Stomach smooth muscle (tissue), 2 donors: Measurements from ENCODE around the gene ADAM23.

Experiments used
- H3K27ac ChIP-seq: one replicate; pipeline ENCODE4 v1.7.0; 2013; ENCODE audit warnings: mild to moderate bottlenecking, low read length, inconsistent platforms
- H3K27me3 ChIP-seq, 2 donors: one replicate each; pipeline ENCODE4 v1.7.0; 2013; ENCODE audit warnings: low read length in 2 of 2; ENCODE audit not compliant: insufficient read depth in 2 of 2, control insufficient read depth in 1 of 2
- H3K36me3 ChIP-seq, 2 donors: one replicate each; pipeline ENCODE4 v1.7.0; 2013; ENCODE audit warnings: low read length in 2 of 2; ENCODE audit not compliant: control insufficient read depth in 2 of 2, insufficient read depth in 2 of 2
- H3K4me1 ChIP-seq: one replicate; pipeline ENCODE4 v1.7.0; 2013; ENCODE audit warnings: low read length; ENCODE audit not compliant: control insufficient read depth, insufficient read depth
- H3K4me3 ChIP-seq, 2 donors: one replicate each; pipeline ENCODE4 v1.7.0; 2013; ENCODE audit warnings: low read length in 2 of 2
- H3K9ac ChIP-seq, 2 donors: one replicate each; pipeline ENCODE4 v1.7.0; 2013; ENCODE audit warnings: low read length in 2 of 2, mild to moderate bottlenecking in 1 of 2
- H3K9me3 ChIP-seq, 2 donors: one replicate each; pipeline ENCODE4 v1.7.0; 2013; ENCODE audit warnings: low read length in 2 of 2; ENCODE audit not compliant: control insufficient read depth in 2 of 2
- donor health status: healthy.
- donor health status: Pancreatic carcinoma.

Gene ADAM23

GRCh38 chr2:206561962-206562361 is 118.6 kb downstream of the ADAM23 start:
- Histone ChIP-seq H3K27me3 (no peaks in the 10 kb centered on the region), H3K4me1 (no peaks in the 10 kb centered on the region), H3K9me3 (no peaks in the 10 kb centered on the region), H3K27ac (no peak overlapping the region), H3K36me3 (no peaks in the 10 kb centered on the region), H3K4me3 (no peak overlapping the region), H3K9ac (no peak overlapping the region)

- H3K4me1 ChIP-seq = no peaks in the 10 kb centered on the region
These were observed 119.0 kb downstream of the ADAM23 start for GRCh38 chr2:206562375-206562774.

GRCh38 chr2:206563374-206563773 is 120.0 kb downstream of the ADAM23 start:
- Histone ChIP-seq H3K36me3 (no peaks in the 10 kb centered on the region), H3K27me3 (no peaks in the 10 kb centered on the region), H3K4me1 (no peaks in the 10 kb centered on the region), H3K4me3 (no peak overlapping the region), H3K9me3 (no peaks in the 10 kb centered on the region), H3K27ac (no peak overlapping the region), H3K9ac (no peak overlapping the region)

More at GRCh38 chr2:206562375-206562774, 119.0 kb downstream of the ADAM23 start:
- Histone ChIP-seq H3K9ac (no peak overlapping the region), H3K4me3 (no peak overlapping the region), H3K9me3 (no peaks in the 10 kb centered on the region), H3K27me3 (no peaks in the 10 kb centered on the region), H3K27ac (no peak overlapping the region), H3K36me3 (no peaks in the 10 kb centered on the region)

- Histone ChIP-seq H3K9me3 (no peaks in the 10 kb centered on the region), H3K9ac (no peak overlapping the region), H3K27ac (no peak overlapping the region), H3K4me1 (no peaks in the 10 kb centered on the region), H3K27me3 (no peaks in the 10 kb centered on the region), H3K36me3 (no peaks in the 10 kb centered on the region), H3K4me3 (no peak overlapping the region)
These were observed 122.3 kb downstream of the ADAM23 start for GRCh38 chr2:206565666-206566065.

- Histone ChIP-seq H3K9ac (no peak overlapping the region), H3K4me3 (no peak overlapping the region), H3K27me3 (no peaks in the 10 kb centered on the region), H3K4me1 (no peaks in the 10 kb centered on the region), H3K36me3 (no peaks in the 10 kb centered on the region), H3K9me3 (no peaks in the 10 kb centered on the region), H3K27ac (no peak overlapping the region)
These were observed 126.1 kb downstream of the ADAM23 start for GRCh38 chr2:206569470-206569869.

- no peak overlapping the region for H3K4me3 ChIP-seq
- H3K9me3 ChIP-seq = no peaks in the 10 kb centered on the region
- H3K9ac ChIP-seq = no peak overlapping the region
- no peak overlapping the region for H3K27ac ChIP-seq
- no peaks in the 10 kb centered on the region for H3K27me3 ChIP-seq
- H3K36me3 ChIP-seq = no peaks in the 10 kb centered on the region
- no peaks in the 10 kb centered on the region for H3K4me1 ChIP-seq
These were observed 126.9 kb downstream of the ADAM23 start for GRCh38 chr2:206570199-206570598.

GRCh38 chr2:206572725-206573124 is 129.4 kb downstream of the ADAM23 start:
- H3K36me3 ChIP-seq = no peaks in the 10 kb centered on the region
- H3K9ac ChIP-seq = no peak overlapping the region
- H3K4me3 ChIP-seq = no peak overlapping the region
- no peak overlapping the region for H3K27ac ChIP-seq
- H3K27me3 ChIP-seq = no peaks in the 10 kb centered on the region
- no peaks in the 10 kb centered on the region for H3K4me1 ChIP-seq
- no peaks in the 10 kb centered on the region for H3K9me3 ChIP-seq

GRCh38 chr2:206573793-206574192 is 130.5 kb downstream of the ADAM23 start:
- no peaks in the 10 kb centered on the region for H3K4me1 ChIP-seq
- no peaks in the 10 kb centered on the region for H3K27me3 ChIP-seq
- no peak overlapping the region for H3K4me3 ChIP-seq
- H3K9me3 ChIP-seq = no peaks in the 10 kb centered on the region
- no peak overlapping the region for H3K9ac ChIP-seq
- H3K27ac ChIP-seq = no peak overlapping the region
- H3K36me3 ChIP-seq = no peaks in the 10 kb centered on the region

GRCh38 chr2:206584323-206585116 is 141.2 kb downstream of the ADAM23 start:
- Histone ChIP-seq H3K36me3 (no peaks in the 10 kb centered on the region), H3K4me1 (no peaks in the 10 kb centered on the region), H3K9ac (no peak overlapping the region), H3K27ac (no peak overlapping the region), H3K9me3 (no peaks in the 10 kb centered on the region), H3K4me3 (no peak overlapping the region), H3K27me3 (peaks cover 0 to 2% of the 10 kb centered on the region in 2 donors)

- H3K9me3 ChIP-seq = no peaks in the 10 kb centered on the region
- H3K4me3 ChIP-seq = no peak overlapping the region
- H3K27me3 ChIP-seq = peaks cover 0 to 2% of the 10 kb centered on the region in 2 donors
- H3K36me3 ChIP-seq = no peaks in the 10 kb centered on the region
- H3K4me1 ChIP-seq = no peaks in the 10 kb centered on the region
- H3K27ac ChIP-seq = no peak overlapping the region
- no peak overlapping the region for H3K9ac ChIP-seq
These were observed 142.0 kb downstream of the ADAM23 start for GRCh38 chr2:206585335-206585734.

- no peak overlapping the region for H3K4me3 ChIP-seq
- peaks cover 0 to 2% of the 10 kb centered on the region in 2 donors for H3K27me3 ChIP-seq
- H3K27ac ChIP-seq = no peak overlapping the region
- H3K4me1 ChIP-seq = no peaks in the 10 kb centered on the region
- H3K9me3 ChIP-seq = no peaks in the 10 kb centered on the region
- no peak overlapping the region for H3K9ac ChIP-seq
- no peaks in the 10 kb centered on the region for H3K36me3 ChIP-seq
These were observed 143.3 kb downstream of the ADAM23 start for GRCh38 chr2:206586609-206587008.
